Spleen (tissue), 7 donors: ENCODE measurements around the gene WDR33.

ENCODE experiments used
- POLR2A ChIP-seq, 3 donors: fragments of 450-650 bp; IDR thresholded peaks; one replicate each; pipeline ENCODE4 v1.5.1; 2017; ENCODE audit warnings: antibody characterized with exemption in 3 of 3, mild to moderate bottlenecking in 1 of 3
- TF ChIP-seq, protein P1 (sequence below), 11 experiments: fragments of 200-600 bp in 7 of 11; fragments of 450-650 bp in 4 of 11; sonication (generic) in 4 of 11; IDR thresholded peaks in 8 of 11; conservative IDR thresholded peaks in 3 of 11; 1 replicate in 7 of 11; 2 replicates in 4 of 11; pipeline versions ENCODE4 v1.4.0 to v1.8.0; 2016 to 2021; ENCODE audit warnings: antibody characterized with exemption in 11 of 11, inconsistent platforms in 4 of 11, mild to moderate bottlenecking in 1 of 11
- donor health status: DM: no; HTN: no; CAD: no; lungs with moderate emphysema.
- donor health status: DM: no; HTN: no; CAD: no.
- donor health status: DM: no; HTN: no; CAD: no.

- TF ChIP-seq, protein P1, sequence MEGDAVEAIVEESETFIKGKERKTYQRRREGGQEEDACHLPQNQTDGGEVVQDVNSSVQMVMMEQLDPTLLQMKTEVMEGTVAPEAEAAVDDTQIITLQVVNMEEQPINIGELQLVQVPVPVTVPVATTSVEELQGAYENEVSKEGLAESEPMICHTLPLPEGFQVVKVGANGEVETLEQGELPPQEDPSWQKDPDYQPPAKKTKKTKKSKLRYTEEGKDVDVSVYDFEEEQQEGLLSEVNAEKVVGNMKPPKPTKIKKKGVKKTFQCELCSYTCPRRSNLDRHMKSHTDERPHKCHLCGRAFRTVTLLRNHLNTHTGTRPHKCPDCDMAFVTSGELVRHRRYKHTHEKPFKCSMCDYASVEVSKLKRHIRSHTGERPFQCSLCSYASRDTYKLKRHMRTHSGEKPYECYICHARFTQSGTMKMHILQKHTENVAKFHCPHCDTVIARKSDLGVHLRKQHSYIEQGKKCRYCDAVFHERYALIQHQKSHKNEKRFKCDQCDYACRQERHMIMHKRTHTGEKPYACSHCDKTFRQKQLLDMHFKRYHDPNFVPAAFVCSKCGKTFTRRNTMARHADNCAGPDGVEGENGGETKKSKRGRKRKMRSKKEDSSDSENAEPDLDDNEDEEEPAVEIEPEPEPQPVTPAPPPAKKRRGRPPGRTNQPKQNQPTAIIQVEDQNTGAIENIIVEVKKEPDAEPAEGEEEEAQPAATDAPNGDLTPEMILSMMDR (IDR thresholded peaks at IDR 0.05 in 8 of 11, conservative IDR thresholded peaks at IDR 0.05 in 3 of 11) = no peak
- TF ChIP-seq POLR2A (IDR thresholded peaks at IDR 0.05) = no peak
Observed at GRCh38 chr2:127683056-127683455, 127.9 kb downstream of the WDR33 start.
